Measurements from ENCODE around the gene PWP1.

DNA sequence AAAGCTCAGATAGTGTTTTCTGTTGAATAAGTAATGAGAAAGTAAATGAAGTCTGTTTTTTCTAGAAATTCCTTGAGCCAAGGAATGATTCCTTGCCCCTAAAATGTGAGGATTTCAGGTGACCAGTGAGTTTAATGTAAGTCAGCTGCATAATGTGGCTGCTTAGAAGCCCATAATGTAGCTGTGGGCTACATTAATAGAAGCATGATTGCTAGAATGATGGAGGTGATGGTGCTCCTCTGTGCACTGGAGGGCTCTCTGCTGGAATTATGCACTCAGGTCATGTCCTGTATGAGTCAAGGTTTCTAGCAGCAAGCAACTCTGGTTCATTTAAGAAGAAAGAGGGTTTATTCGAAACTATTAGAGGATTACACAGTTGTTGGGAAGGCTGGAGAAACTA is 19.6 kb upstream of the PWP1 start:
- TF ChIP-seq POLR2AphosphoS5 (IDR thresholded peaks at IDR 0.05; ENCODE audit: low read depth, low read length) (no peak), TAF1 (IDR thresholded peaks at IDR 0.05; ENCODE audit: borderline replicate concordance, insufficient read depth, low read length) (no peak), SIN3A (IDR thresholded peaks at IDR 0.05; ENCODE audit: borderline replicate concordance, insufficient read depth, low read length) (no peak), FOXP2 (optimal IDR thresholded peaks at IDR 0.05; ENCODE audit: borderline replicate concordance, extremely low read depth, extremely low read length, insufficient read depth) (no peak)
- TF ChIP-seq, protein P1, sequence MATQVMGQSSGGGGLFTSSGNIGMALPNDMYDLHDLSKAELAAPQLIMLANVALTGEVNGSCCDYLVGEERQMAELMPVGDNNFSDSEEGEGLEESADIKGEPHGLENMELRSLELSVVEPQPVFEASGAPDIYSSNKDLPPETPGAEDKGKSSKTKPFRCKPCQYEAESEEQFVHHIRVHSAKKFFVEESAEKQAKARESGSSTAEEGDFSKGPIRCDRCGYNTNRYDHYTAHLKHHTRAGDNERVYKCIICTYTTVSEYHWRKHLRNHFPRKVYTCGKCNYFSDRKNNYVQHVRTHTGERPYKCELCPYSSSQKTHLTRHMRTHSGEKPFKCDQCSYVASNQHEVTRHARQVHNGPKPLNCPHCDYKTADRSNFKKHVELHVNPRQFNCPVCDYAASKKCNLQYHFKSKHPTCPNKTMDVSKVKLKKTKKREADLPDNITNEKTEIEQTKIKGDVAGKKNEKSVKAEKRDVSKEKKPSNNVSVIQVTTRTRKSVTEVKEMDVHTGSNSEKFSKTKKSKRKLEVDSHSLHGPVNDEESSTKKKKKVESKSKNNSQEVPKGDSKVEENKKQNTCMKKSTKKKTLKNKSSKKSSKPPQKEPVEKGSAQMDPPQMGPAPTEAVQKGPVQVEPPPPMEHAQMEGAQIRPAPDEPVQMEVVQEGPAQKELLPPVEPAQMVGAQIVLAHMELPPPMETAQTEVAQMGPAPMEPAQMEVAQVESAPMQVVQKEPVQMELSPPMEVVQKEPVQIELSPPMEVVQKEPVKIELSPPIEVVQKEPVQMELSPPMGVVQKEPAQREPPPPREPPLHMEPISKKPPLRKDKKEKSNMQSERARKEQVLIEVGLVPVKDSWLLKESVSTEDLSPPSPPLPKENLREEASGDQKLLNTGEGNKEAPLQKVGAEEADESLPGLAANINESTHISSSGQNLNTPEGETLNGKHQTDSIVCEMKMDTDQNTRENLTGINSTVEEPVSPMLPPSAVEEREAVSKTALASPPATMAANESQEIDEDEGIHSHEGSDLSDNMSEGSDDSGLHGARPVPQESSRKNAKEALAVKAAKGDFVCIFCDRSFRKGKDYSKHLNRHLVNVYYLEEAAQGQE (IDR thresholded peaks at IDR 0.05; ENCODE audit: insufficient read depth in 1 of 2, low read depth in 2 of 2, low read length in 2 of 2): no peak

All from PFSK-1 (cell line).